HEK293 (cell line): ENCODE results near the gene EEF2.

Experiments
- CTCF ChIA-PET: fragments of 350-600 bp; formaldehyde crosslinking; extraction: SDS; loops from one replicate; lab custom pipeline; 2021; ENCODE audit warnings: antibody characterized with exemption; lab: Yijun Ruan, JAX
- POLR2A ChIA-PET: fragments of 300-600 bp; formaldehyde crosslinking; extraction: SDS; loops from one replicate; lab custom pipeline; 2020; ENCODE audit warnings: antibody characterized with exemption, inconsistent platforms; lab: Yijun Ruan, JAX
- H3K27ac ChIP-seq: fragments of 200-500 bp; sonication (Bioruptor generic); 2 replicates; pipeline ENCODE4 v1.5.1; 2014; ENCODE audit warnings: low read depth, low read length, control low read depth, inconsistent platforms; ENCODE audit errors: extremely low read depth
- H3K36me3 ChIP-seq, 2 experiments: fragments of 200-500 bp in 1 of 2; sonication (Bioruptor generic) in 1 of 2; 1 replicate in 1 of 2; 2 replicates in 1 of 2; pipeline ENCODE4 v1.5.1; 2014 to 2017; ENCODE audit warnings: inconsistent platforms in 2 of 2, low read length in 2 of 2; ENCODE audit not compliant: control insufficient read depth in 2 of 2, insufficient read depth in 1 of 2
- H3K4me1 ChIP-seq: fragments of 200-500 bp; sonication (Bioruptor generic); 2 replicates; pipeline ENCODE4 v1.5.1; 2014; ENCODE audit warnings: mild to moderate bottlenecking, low read length, inconsistent platforms; ENCODE audit not compliant: control insufficient read depth, insufficient read depth
- H3K4me3 ChIP-seq: 2 replicates; pipeline ENCODE4 v1.5.1; 2011; ENCODE audit warnings: low read depth, mild to moderate bottlenecking, control low read depth, low read length, moderate library complexity
- H3K9me3 ChIP-seq: fragments of 200-500 bp; sonication (Bioruptor generic); 2 replicates; pipeline ENCODE4 v1.5.1; 2014; ENCODE audit warnings: low read depth, low read length, inconsistent platforms; ENCODE audit not compliant: control insufficient read depth, insufficient read depth
- HOXD13 ChIP-seq: sonication (generic); formaldehyde crosslinking; IDR thresholded peaks from 2 replicates; pipeline ENCODE4 v1.8.0; 2022; ENCODE audit warnings: missing genetic modification reagents, borderline replicate concordance
- KLF8 ChIP-seq: fragments of 450-650 bp; formaldehyde crosslinking; IDR thresholded peaks from 2 replicates; pipeline ENCODE4 v1.5.1; 2016; ENCODE audit warnings: missing biosample characterization, missing genetic modification characterization
- RBAK ChIP-seq: fragments of 450-650 bp; formaldehyde crosslinking; IDR thresholded peaks from 2 replicates; pipeline ENCODE4 v1.5.1; 2016; ENCODE audit warnings: missing biosample characterization, missing genetic modification characterization
- SETDB1 ChIP-seq: IDR thresholded peaks from one replicate; pipeline ENCODE4 v1.6.1; 2017; ENCODE audit warnings: mild to moderate bottlenecking, low read length, moderate library complexity, mixed read lengths; ENCODE audit not compliant: insufficient read length
- SP3 ChIP-seq: fragments of 450-650 bp; formaldehyde crosslinking; IDR thresholded peaks from 2 replicates; pipeline ENCODE4 v1.5.1; 2016; ENCODE audit warnings: missing biosample characterization, missing genetic modification characterization
- ZBTB48 ChIP-seq: fragments of 450-650 bp; formaldehyde crosslinking; IDR thresholded peaks from 2 replicates; pipeline ENCODE4 v1.5.1; 2016; ENCODE audit warnings: missing biosample characterization, missing genetic modification characterization
- ZIC2 ChIP-seq: fragments of 450-650 bp; formaldehyde crosslinking; IDR thresholded peaks from 2 replicates; pipeline ENCODE4 v1.5.1; 2016; ENCODE audit warnings: missing biosample characterization, missing genetic modification characterization
- ZNF157 ChIP-seq: fragments of 450-650 bp; formaldehyde crosslinking; IDR thresholded peaks from 2 replicates; pipeline ENCODE4 v1.5.1; 2016; ENCODE audit warnings: missing biosample characterization, missing genetic modification characterization
- ZNF2 ChIP-seq: fragments of 450-650 bp; formaldehyde crosslinking; IDR thresholded peaks from 2 replicates; pipeline ENCODE4 v1.5.1; 2016; ENCODE audit warnings: missing biosample characterization, missing genetic modification characterization
- ZNF302 ChIP-seq: fragments of 450-650 bp; formaldehyde crosslinking; IDR thresholded peaks from 2 replicates; pipeline ENCODE4 v1.5.1; 2016; ENCODE audit warnings: missing biosample characterization, missing genetic modification characterization, low read depth
- ZNF324 ChIP-seq: fragments of 450-650 bp; formaldehyde crosslinking; IDR thresholded peaks from 2 replicates; pipeline ENCODE4 v1.5.1; 2016; ENCODE audit warnings: missing biosample characterization, missing genetic modification characterization
- ZNF416 ChIP-seq: fragments of 450-650 bp; formaldehyde crosslinking; IDR thresholded peaks from 2 replicates; pipeline ENCODE4 v1.5.1; 2016; ENCODE audit warnings: missing biosample characterization, missing genetic modification characterization
- ZNF473 ChIP-seq: fragments of 450-650 bp; formaldehyde crosslinking; IDR thresholded peaks from 2 replicates; pipeline ENCODE4 v1.5.1; 2017; ENCODE audit warnings: missing biosample characterization, missing genetic modification characterization
- ZNF530 ChIP-seq: fragments of 450-650 bp; formaldehyde crosslinking; IDR thresholded peaks from 2 replicates; pipeline ENCODE4 v1.5.1; 2016; ENCODE audit warnings: low read depth, missing biosample characterization, missing genetic modification characterization
- ZNF660 ChIP-seq: fragments of 450-650 bp; IDR thresholded peaks from 2 replicates; pipeline ENCODE4 v1.5.1; 2018; ENCODE audit warnings: missing biosample characterization, mild to moderate bottlenecking, missing genetic modification characterization
- ZNF670 ChIP-seq: fragments of 450-650 bp; formaldehyde crosslinking; IDR thresholded peaks from 2 replicates; pipeline ENCODE4 v1.5.1; 2016; ENCODE audit warnings: missing biosample characterization, missing genetic modification characterization, low read depth
- ZNF701 ChIP-seq: fragments of 450-650 bp; formaldehyde crosslinking; IDR thresholded peaks from 2 replicates; pipeline ENCODE4 v1.5.1; 2016; ENCODE audit warnings: missing biosample characterization, missing genetic modification characterization
- ZNF792 ChIP-seq: fragments of 450-650 bp; formaldehyde crosslinking; IDR thresholded peaks from 2 replicates; pipeline ENCODE4 v1.5.1; 2016; ENCODE audit warnings: missing biosample characterization, missing genetic modification characterization
- TF ChIP-seq, protein P1 (sequence below): fragments of 450-650 bp; formaldehyde crosslinking; IDR thresholded peaks from 2 replicates; pipeline ENCODE4 v1.5.1; 2016; ENCODE audit warnings: missing biosample characterization, missing genetic modification characterization, low read depth
- TF ChIP-seq, protein P2 (sequence below): fragments of 450-650 bp; formaldehyde crosslinking; IDR thresholded peaks from 2 replicates; pipeline ENCODE4 v1.5.1; 2016; ENCODE audit warnings: missing biosample characterization, missing genetic modification characterization
- TF ChIP-seq, protein P3 (sequence below): fragments of 450-650 bp; formaldehyde crosslinking; IDR thresholded peaks from 2 replicates; pipeline ENCODE4 v1.5.1; 2016; ENCODE audit warnings: missing biosample characterization, missing genetic modification characterization
- TF ChIP-seq, protein P4 (sequence below): fragments of 450-650 bp; formaldehyde crosslinking; IDR thresholded peaks from 2 replicates; pipeline ENCODE4 v1.5.1; 2017; ENCODE audit warnings: missing biosample characterization, mild to moderate bottlenecking, missing genetic modification characterization, moderate library complexity
- TF ChIP-seq, protein P5 (sequence below): fragments of 450-650 bp; formaldehyde crosslinking; IDR thresholded peaks from 2 replicates; pipeline ENCODE4 v1.5.1; 2016; ENCODE audit warnings: missing biosample characterization, missing genetic modification characterization
- TF ChIP-seq, protein P6 (sequence below): fragments of 450-650 bp; formaldehyde crosslinking; IDR thresholded peaks from 2 replicates; pipeline ENCODE4 v1.5.1; 2016; ENCODE audit warnings: missing biosample characterization, missing genetic modification characterization

EEF2 gene

DNA sequence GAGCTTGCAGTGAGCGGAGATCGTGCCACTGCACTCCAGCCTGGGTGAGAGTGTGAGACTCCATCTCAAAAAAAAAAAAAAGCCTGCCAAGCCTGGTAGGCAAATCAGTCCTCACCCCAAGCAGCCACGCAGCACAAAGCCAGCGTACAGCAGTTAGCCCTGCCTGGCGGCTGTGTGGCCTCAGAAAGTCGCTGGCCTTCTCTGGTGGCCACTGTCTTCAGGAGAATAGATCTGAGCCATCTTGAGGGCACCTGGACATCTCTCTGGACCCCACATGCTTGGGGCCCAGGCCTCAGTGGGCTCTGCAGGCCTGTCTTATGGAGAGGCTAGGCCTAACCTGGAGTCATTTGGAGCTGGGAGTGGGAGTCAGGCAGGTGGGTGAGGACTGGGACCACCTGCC lies 45.3 kb upstream of the EEF2 start:
- TF ChIP-seq RBAK (tag by site-specific recombination) (no peak), ZNF157 (tag by site-specific recombination) (no peak), ZNF302 (tag by site-specific recombination) (no peak), SP3 (tag by site-specific recombination) (no peak), ZIC2 (tag by site-specific recombination) (no peak), HOXD13 (CRISPR knock-in tag) (no peak), ZNF701 (tag by site-specific recombination) (no peak)
- TF ChIP-seq, protein P1, sequence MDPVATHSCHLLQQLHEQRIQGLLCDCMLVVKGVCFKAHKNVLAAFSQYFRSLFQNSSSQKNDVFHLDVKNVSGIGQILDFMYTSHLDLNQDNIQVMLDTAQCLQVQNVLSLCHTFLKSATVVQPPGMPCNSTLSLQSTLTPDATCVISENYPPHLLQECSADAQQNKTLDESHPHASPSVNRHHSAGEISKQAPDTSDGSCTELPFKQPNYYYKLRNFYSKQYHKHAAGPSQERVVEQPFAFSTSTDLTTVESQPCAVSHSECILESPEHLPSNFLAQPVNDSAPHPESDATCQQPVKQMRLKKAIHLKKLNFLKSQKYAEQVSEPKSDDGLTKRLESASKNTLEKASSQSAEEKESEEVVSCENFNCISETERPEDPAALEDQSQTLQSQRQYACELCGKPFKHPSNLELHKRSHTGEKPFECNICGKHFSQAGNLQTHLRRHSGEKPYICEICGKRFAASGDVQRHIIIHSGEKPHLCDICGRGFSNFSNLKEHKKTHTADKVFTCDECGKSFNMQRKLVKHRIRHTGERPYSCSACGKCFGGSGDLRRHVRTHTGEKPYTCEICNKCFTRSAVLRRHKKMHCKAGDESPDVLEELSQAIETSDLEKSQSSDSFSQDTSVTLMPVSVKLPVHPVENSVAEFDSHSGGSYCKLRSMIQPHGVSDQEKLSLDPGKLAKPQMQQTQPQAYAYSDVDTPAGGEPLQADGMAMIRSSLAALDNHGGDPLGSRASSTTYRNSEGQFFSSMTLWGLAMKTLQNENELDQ: no peak
- TF ChIP-seq, protein P2, sequence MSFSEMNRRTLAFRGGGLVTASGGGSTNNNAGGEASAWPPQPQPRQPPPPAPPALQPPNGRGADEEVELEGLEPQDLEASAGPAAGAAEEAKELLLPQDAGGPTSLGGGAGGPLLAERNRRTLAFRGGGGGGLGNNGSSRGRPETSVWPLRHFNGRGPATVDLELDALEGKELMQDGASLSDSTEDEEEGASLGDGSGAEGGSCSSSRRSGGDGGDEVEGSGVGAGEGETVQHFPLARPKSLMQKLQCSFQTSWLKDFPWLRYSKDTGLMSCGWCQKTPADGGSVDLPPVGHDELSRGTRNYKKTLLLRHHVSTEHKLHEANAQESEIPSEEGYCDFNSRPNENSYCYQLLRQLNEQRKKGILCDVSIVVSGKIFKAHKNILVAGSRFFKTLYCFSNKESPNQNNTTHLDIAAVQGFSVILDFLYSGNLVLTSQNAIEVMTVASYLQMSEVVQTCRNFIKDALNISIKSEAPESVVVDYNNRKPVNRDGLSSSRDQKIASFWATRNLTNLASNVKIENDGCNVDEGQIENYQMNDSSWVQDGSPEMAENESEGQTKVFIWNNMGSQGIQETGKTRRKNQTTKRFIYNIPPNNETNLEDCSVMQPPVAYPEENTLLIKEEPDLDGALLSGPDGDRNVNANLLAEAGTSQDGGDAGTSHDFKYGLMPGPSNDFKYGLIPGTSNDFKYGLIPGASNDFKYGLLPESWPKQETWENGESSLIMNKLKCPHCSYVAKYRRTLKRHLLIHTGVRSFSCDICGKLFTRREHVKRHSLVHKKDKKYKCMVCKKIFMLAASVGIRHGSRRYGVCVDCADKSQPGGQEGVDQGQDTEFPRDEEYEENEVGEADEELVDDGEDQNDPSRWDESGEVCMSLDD (tag by site-specific recombination): no peak
- CTCF ChIA-PET: no interaction called here
- Histone ChIP-seq H3K4me3 (no peak overlapping the region), H3K27ac (no peak overlapping the region), H3K4me1 (no peaks in the 10 kb centered on the region), H3K36me3 (peaks cover 1 to 62% of the 10 kb centered on the region in 2 experiments; a peak in 2 of 3 replicates), H3K9me3 (no peaks in the 10 kb centered on the region)
- POLR2A ChIA-PET: no interaction called here

DNA sequence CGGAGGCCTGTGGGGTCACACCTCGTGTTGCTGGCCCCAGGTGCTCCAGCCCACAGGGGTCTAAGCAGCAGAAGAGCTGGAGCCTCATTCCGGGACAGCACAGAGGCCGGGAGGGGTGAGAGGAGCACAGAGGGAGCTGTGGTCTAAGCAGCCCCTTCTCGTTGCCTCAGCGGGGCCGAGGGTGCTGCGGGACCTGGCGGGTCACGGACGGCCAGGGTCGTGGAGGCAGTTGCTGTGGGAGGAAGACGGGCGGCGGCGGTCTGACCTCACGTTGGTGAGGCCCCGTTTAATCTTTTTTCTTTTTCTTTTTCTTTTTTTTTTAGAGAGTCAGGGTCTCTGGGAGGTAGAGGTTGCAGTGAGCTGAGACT lies 44.0 kb upstream of the EEF2 start:
- Histone ChIP-seq H3K36me3 (peaks cover 0 to 62% of the 10 kb centered on the region in 2 experiments; a peak in 2 of 3 replicates), H3K4me3 (no peak overlapping the region), H3K4me1 (no peaks in the 10 kb centered on the region), H3K9me3 (no peaks in the 10 kb centered on the region), H3K27ac (no peak overlapping the region)
- ChIA-PET CTCF (no interaction called here), POLR2A (interaction anchor here (0.6 to 1.3 kb wide), 3 partner anchors 22 to 133 kb away, joined by 3 to 7 read pairs (median 4); partner anchors contain the start of genes EEF2 and PIAS4)
- TF ChIP-seq ZNF473 (tag by site-specific recombination) (no peak), ZNF660 (tag by site-specific recombination) (no peak), ZNF324 (tag by site-specific recombination) (no peak), ZBTB48 (tag by site-specific recombination) (no peak), ZNF2 (tag by site-specific recombination) (no peak), ZNF792 (tag by site-specific recombination) (no peak), SETDB1 (no peak), KLF8 (tag by site-specific recombination) (no peak), ZNF530 (tag by site-specific recombination) (no peak), ZNF670 (tag by site-specific recombination) (no peak), ZNF416 (tag by site-specific recombination) (no peak)
- TF ChIP-seq, protein P3, sequence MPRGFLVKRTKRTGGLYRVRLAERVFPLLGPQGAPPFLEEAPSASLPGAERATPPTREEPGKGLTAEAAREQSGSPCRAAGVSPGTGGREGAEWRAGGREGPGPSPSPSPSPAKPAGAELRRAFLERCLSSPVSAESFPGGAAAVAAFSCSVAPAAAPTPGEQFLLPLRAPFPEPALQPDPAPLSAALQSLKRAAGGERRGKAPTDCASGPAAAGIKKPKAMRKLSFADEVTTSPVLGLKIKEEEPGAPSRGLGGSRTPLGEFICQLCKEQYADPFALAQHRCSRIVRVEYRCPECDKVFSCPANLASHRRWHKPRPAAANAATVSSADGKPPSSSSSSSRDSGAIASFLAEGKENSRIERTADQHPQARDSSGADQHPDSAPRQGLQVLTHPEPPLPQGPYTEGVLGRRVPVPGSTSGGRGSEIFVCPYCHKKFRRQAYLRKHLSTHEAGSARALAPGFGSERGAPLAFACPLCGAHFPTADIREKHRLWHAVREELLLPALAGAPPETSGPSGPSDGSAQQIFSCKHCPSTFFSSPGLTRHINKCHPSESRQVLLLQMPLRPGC (tag by site-specific recombination): no peak
- TF ChIP-seq, protein P4, sequence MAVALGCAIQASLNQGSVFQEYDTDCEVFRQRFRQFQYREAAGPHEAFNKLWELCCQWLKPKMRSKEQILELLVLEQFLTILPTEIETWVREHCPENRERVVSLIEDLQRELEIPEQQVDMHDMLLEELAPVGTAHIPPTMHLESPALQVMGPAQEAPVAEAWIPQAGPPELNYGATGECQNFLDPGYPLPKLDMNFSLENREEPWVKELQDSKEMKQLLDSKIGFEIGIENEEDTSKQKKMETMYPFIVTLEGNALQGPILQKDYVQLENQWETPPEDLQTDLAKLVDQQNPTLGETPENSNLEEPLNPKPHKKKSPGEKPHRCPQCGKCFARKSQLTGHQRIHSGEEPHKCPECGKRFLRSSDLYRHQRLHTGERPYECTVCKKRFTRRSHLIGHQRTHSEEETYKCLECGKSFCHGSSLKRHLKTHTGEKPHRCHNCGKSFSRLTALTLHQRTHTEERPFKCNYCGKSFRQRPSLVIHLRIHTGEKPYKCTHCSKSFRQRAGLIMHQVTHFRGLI (tag by site-specific recombination): no peak
- TF ChIP-seq, protein P5, sequence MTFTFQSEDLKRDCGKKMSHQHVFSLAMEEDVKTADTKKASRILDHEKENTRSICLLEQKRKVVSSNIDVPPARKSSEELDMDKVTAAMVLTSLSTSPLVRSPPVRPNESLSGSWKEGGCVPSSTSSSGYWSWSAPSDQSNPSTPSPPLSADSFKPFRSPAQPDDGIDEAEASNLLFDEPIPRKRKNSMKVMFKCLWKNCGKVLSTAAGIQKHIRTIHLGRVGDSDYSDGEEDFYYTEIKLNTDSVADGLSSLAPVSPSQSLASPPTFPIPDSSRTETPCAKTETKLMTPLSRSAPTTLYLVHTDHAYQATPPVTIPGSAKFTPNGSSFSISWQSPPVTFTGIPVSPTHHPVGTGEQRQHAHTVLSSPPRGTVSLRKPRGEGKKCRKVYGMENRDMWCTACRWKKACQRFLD: no peak
- TF ChIP-seq, protein P6, sequence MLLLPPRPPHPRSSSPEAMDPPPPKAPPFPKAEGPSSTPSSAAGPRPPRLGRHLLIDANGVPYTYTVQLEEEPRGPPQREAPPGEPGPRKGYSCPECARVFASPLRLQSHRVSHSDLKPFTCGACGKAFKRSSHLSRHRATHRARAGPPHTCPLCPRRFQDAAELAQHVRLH (tag by site-specific recombination): no peak
